22Rv1 (cell line): ENCODE data around the gene PRIMPOL.

Source experiments
- H3K27ac ChIP-seq: fragments of 450-650 bp; 2 replicates; pipeline ENCODE4 v1.5.1; 2017
- ZFX ChIP-seq: fragments of 450-650 bp; IDR thresholded peaks from 2 replicates; pipeline ENCODE4 v1.6.1; 2017; ENCODE audit warnings: antibody characterized with exemption, borderline replicate concordance
- TF ChIP-seq, protein P1 (sequence below): fragments of 450-650 bp; IDR thresholded peaks from 2 replicates; pipeline ENCODE4 v1.5.1; 2017; ENCODE audit warnings: mild to moderate bottlenecking

Gene PRIMPOL

DNA sequence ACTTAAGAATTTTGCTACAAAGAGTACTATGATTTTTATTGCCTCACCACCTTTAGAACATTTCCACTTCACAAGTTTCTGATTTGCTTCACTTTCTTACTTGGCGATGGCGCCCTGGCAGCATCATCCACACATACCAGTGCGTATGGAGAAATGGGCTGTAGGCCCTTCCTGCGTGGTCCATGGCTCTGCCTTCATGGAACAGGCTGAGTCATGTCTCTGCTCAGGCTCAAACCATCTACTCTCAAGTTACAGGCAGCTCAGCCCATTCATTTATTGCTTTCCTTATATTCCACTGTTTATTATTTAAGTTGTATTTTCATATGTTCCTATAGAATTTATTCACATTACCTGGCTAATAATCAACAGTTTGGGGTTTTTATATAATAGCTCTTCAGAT is 21.4 kb upstream of the PRIMPOL start:
- H3K27ac ChIP-seq = no peak overlapping the region
- TF ChIP-seq, protein P1, sequence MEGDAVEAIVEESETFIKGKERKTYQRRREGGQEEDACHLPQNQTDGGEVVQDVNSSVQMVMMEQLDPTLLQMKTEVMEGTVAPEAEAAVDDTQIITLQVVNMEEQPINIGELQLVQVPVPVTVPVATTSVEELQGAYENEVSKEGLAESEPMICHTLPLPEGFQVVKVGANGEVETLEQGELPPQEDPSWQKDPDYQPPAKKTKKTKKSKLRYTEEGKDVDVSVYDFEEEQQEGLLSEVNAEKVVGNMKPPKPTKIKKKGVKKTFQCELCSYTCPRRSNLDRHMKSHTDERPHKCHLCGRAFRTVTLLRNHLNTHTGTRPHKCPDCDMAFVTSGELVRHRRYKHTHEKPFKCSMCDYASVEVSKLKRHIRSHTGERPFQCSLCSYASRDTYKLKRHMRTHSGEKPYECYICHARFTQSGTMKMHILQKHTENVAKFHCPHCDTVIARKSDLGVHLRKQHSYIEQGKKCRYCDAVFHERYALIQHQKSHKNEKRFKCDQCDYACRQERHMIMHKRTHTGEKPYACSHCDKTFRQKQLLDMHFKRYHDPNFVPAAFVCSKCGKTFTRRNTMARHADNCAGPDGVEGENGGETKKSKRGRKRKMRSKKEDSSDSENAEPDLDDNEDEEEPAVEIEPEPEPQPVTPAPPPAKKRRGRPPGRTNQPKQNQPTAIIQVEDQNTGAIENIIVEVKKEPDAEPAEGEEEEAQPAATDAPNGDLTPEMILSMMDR = no peak
- no peak for TF ChIP-seq ZFX

DNA sequence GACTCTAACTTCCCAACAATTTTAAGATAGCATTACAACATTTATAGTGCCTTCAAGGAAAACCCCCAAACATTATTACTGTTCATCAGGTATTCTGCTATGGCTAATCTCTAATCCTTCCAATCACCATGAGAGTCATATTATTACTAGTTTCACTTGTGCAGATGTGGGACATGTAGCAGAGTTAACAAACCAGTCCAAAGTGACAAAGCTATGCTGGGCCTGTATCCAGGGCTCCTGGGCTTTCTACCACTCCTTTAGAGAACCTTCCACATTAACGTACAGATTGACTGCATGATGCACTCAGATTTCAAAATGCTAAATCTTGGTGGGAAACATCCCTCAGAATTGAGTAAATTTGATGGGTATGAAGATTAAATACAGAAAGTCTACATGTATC is 16.7 kb upstream of the PRIMPOL start:
- H3K27ac ChIP-seq = no peak overlapping the region
- TF ChIP-seq, protein P1 = no peak
- no peak for TF ChIP-seq ZFX

DNA sequence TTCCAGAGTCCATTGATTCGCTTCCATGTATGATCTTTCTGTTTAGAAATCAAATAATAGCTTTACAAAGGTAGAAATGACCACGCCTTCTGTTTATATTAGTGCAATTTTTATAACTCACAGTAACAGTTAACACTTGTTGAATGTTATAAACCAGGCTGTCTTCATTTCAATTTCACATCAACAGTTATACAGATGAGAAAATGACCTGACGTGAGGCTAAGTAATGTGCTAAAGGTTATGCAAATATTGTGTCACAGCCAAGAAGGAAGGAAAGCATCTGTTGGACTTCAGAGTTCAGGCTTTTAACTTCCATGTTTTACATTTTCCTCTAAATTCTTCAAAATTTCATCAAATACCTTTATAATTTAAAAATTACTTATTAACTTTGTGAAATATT is 14.2 kb upstream of the PRIMPOL start:
- no peak for TF ChIP-seq ZFX
- TF ChIP-seq, protein P1 = no peak
- no peak overlapping the region for H3K27ac ChIP-seq

DNA sequence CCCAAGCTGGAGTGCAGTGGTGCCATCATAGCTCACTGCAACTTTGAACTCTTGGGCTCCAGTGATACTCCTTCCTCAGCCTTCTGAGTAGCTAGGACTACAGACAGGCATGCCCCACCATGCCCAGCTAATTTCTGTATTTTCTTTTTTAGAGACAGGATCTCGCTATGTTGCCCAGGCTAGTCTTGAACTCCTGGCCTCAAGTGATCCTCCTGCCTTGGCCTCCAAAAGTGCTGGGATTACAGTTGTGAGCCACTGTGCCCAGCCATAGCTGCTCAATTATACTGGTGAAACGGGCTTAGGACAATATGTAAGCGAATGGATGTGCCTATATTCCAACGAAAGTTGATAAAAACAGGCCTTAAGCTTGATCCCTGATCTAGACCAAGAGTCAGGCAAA is 13.4 kb upstream of the PRIMPOL start:
- H3K27ac ChIP-seq = no peak overlapping the region
- no peak for TF ChIP-seq ZFX
- TF ChIP-seq, protein P1 = no peak

DNA sequence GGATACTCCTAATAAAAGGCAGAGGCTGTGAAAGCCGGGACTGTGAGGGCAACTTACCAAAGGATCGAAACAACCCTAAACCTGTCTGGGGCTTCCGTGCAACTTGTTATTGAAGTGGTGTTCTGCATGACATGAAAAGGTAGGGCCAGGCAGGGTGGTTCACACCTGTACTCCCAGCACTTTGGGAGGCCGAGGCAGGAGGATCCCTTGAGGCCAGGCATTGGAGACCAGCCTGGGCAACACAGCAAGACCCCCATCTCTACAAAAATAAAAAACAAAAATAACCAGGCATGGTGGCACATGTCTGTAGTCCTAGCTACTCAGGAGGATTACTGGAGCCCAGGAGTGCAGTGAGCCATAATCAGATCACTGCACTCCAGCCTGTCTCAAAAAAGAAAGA is 12.6 kb upstream of the PRIMPOL start:
- no peak for TF ChIP-seq ZFX
- TF ChIP-seq, protein P1 = no peak
- no peak overlapping the region for H3K27ac ChIP-seq

DNA sequence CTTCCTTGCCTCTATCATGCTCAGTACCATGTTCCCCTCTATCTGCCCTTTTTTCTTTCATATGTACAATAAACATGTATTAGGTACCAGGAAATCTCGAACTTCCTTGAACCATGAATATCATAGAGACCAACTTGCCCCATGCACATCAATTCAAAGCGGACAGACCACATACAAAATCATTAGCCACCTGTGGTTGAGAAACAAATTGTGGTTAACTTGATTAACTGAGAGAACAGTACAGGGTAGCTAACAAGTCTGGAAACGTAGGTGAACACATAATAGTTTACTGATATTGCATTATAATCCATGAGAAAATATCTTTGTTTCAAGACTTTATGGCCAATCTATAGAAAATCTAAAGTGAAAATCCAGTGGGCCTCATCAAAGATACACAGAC is 8.5 kb upstream of the PRIMPOL start:
- no peak overlapping the region for H3K27ac ChIP-seq
- TF ChIP-seq, protein P1 = no peak
- no peak for TF ChIP-seq ZFX

DNA sequence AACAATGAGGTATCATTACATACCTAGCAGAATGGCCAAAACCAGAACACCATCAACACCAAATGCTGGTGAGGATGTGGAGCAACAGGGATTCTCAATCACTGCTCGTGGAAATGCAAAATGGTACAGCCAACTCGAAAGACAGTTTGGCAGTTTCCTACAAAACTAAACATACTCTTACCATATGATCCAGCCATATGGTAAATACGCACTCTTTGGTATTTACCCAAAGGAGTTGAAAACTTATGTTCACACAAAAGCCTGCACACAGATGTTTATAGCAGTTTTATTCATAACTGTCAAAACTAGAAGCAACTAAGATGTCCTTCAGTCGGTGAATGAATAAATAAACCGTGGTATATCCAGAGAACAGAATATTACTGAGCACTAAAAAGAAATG is 8.1 kb upstream of the PRIMPOL start:
- no peak overlapping the region for H3K27ac ChIP-seq
- no peak for TF ChIP-seq ZFX
- TF ChIP-seq, protein P1 = no peak
